ENCODE measurements around the gene FAM149B1.
"Not testable (repeated sequence)": the region's sequence is repeated elsewhere in the genome, so short reads cannot be mapped to it uniquely, and the experiment has no call there.

Gene FAM149B1

GRCh38 chr10:73167783-73168464, at the start of gene FAM149B1, which contains the start of gene ECD:
FAM149B1 (plus strand) TSS chr10:73168119; CDS start chr10:73168340, 221 bp downstream.
ECD (minus strand) TSS chr10:73168008; CDS start chr10:73163937, 4,071 bp downstream.
- peak; percentile 93 for FAIRE-seq

DNA sequence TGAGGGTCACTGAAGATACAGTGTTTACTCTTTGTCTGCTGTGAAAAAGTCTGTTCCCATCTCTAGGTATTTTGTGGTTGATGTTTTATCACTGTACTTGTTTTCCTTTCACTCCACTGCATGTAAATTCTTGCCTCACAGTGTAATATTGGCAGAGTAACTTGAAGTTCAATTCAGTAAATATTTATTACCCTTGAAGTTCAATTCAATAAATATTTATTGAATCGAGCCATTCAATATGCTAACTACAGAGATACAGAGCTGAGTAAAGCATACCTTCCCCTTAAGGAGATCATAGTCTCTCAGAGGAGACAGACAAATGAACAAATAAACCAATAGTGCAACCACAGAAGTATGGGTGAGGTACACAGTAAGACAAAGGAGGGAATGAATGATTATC, 48.5 kb upstream of the FAM149B1 start:
- FAIRE-seq: no peak

DNA sequence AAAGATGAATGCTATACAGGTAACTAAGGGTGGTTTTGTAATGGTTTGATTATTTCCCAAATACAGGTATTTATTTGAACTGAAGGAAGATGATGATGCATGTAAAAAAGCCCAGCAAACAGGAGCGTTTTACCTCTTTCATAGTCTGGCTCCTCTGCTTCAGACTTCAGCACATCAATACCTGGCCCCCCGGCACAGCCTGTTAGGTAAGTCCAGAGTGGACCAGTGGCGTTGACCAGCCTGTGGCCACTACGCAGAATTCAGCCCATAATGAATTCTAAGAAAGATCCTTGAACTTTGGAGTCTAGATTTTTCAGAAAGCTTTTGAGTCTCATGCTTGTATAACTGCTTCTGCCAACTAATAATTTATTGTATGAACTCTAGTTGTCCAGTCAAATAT, 48.0 kb upstream of the FAM149B1 start:
- FAIRE-seq: no peak

GRCh38 chr10:73126343-73126742, 41.6 kb upstream of the FAM149B1 start:
- FAIRE-seq: no peak

DNA sequence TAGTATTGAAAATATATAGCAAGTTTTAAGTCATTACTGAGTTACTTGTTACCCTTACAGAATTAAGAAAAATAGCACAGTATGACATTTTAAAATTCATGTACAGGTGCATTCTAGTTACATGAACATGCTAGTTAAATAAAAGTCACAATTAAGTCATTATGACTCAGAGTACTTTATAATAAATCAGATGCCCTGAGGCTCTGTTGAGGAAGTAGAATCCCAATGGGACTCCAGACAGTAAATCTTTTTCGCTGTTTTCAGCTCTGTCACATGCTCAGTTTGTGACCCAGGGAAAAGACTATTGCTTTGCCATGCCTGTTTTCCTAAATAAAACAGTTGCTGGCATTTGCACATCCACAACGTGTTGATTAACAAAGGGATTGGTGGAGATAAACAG, 36.6 kb upstream of the FAM149B1 start:
- FAIRE-seq: no peak

GRCh38 chr10:73131913-73132686, 35.8 kb upstream of the FAM149B1 start:
- FAIRE-seq: no peak

DNA sequence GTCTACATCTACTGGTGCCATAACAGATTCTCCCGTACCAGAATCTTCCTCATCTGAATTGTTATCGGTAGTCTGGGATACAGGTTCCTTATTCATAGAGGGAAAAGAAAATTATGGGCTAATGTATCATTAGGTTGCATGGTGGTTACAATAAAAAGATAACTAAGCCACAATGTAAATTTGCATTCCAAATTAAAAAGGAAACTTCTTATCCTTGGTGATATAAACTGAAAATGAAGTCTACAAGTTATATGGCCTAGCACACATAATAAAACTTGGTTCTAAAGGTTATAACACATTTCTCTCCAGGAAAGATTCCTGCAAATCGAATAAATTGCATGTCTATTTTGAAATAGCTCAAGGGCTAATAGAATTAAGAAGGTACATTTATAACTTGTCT, 33.2 kb upstream of the FAM149B1 start:
- FAIRE-seq: no peak

- FAIRE-seq: no peak
These were observed 31.3 kb upstream of the FAM149B1 start for GRCh38 chr10:73136627-73137026.

GRCh38 chr10:73139251-73139650, 28.7 kb upstream of the FAM149B1 start:
- no peak for FAIRE-seq

GRCh38 chr10:73141603-73142002, 26.3 kb upstream of the FAM149B1 start:
- no peak for FAIRE-seq

DNA sequence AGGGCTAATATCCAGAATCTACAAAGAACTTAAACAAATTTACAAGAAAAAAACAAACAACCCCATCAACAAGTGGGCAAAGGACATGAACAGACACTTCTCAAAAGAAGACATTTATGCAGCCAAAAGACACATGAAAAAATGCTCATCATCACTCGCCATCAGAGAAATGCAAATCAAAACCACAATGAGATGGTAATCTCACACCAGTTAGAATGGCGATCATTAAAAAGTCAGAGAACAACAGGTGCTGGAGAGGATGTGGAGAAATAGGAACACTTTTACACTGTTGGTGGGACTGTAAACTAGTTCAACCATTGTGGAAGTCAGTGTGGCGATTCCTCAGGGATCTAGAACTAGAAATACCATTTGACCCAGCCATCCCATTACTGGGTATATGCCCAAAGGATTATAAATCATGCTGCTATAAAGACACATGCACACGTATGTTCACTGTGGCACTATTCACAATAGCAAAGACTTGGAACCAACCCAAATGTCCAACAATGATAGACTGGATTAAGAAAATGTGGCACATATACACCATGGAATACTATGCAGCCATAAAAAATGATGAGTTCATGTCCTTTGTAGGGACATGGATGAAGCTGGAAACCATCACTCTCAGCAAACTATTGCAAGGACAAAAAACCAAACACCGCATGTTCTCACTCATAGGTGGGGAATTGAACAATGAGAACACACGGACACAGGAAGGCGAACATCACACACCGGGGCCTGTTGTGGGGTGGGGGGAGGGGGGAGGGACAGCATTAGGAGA, 17.1 kb upstream of the FAM149B1 start:
- not testable (repeated sequence) for FAIRE-seq

- FAIRE-seq: no peak
These were observed 15.9 kb upstream of the FAM149B1 start for GRCh38 chr10:73152009-73152408.

GRCh38 chr10:73156054-73156453, 11.9 kb upstream of the FAM149B1 start:
- no peak for FAIRE-seq

DNA sequence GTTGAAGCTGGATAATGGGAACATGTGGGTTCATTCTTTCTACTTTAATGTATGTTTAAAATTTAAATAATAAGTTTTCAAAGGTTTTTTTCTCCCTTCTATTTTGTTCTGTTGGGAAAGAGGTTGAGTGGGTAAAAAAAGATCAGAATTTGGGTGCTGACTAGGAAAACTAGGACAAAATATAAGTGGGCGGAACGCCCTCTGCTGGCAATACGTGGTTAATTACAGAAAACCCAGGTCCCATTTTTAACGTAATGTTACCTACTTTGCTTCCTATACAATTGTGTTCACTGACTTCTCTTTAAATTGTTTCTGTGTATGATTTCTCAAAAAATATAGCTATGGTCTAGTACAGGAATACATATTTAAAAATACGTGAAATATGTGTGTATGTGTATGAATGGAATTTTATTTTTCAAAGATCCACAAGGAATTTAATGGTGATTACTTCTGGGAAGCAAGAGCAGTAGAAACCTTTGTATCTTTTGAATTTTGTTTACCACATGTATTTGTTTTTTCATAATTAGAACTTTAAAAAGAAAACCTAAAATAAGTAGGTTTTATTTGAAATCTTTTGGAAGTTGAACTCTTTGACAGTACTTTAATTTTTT, 8.8 kb upstream of the FAM149B1 start:
- FAIRE-seq: peak; percentile 98

DNA sequence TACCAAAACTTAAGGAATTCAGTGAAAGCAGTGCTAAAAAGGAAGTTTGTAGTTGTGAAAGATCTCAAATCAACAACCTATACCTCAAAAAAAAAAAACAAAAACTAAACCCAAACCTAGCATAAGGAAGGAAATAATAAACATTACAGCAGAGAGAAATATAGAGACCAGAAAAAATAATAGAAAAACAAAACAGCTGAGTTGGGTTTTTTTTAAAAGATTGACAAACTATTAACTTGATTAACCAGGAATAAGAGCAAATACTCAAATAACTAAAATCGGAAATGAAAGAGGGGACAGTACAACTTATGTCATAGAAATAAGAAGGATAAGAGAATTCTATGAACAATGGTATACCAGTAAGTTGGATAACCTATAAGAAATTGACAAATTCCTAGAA, 6.8 kb upstream of the FAM149B1 start:
- peak; percentile 47 for FAIRE-seq

- FAIRE-seq: no peak
These were observed 6.3 kb upstream of the FAM149B1 start for GRCh38 chr10:73161662-73162061.

GRCh38 chr10:73163096-73163495, 4.8 kb upstream of the FAM149B1 start:
- FAIRE-seq: no peak

GRCh38 chr10:73166972-73167371, 947 bp upstream of the FAM149B1 start:
- no peak for FAIRE-seq

- no peak for FAIRE-seq
These were observed 499 bp upstream of the FAM149B1 start for GRCh38 chr10:73167458-73167782.

- no peak for FAIRE-seq
These were observed 515 bp downstream of the FAM149B1 start for GRCh38 chr10:73168465-73168803.

GRCh38 chr10:73169320-73169719, 1.4 kb downstream of the FAM149B1 start:
- no peak for FAIRE-seq

- no peak for FAIRE-seq
These were observed 4.9 kb downstream of the FAM149B1 start for GRCh38 chr10:73172867-73173266.

Data from islet of Langerhans (tissue), 1 donor.